ENCODE results near the gene RBM44. TPM values are rescaled to one million over a fixed set of nuclear protein-coding genes. Genes with fewer than 3 reads are reported as not detected.
A peak's percentile ranks its signal among the peaks of the same experiment; 100 is the strongest.
"Not testable (repeated sequence)": the region's sequence is repeated elsewhere in the genome, so short reads cannot be mapped to it uniquely, and the experiment has no call there.

The RBM44 gene
- total RNA-seq, 1 experiment from 2014 or later: 0.20 TPM

DNA sequence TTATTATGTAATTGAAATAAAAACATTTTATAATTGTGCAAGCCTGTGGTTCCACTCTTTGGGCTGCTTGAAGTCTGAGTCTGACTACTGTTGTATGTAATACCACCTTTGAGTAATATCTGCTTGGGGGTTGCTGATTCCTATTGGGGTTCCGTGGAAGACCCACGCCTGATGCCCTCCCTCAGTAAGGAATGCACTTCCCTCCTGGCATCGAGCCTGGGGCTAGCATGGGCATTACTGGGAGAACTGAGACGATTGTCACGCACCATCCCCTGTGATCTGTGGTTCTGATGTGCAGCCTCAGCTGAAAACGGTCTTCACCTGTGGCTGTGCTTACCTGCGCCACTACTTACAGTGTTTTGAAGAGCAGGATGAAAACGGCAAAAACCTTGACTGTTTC lies 32.7 kb upstream of the RBM44 start:
- Histone ChIP-seq H3K36me3 (peaks cover 31% of the 10 kb centered on the region), H3K9me3 (no peaks in the 10 kb centered on the region)
- no peak for DNase-seq

DNA sequence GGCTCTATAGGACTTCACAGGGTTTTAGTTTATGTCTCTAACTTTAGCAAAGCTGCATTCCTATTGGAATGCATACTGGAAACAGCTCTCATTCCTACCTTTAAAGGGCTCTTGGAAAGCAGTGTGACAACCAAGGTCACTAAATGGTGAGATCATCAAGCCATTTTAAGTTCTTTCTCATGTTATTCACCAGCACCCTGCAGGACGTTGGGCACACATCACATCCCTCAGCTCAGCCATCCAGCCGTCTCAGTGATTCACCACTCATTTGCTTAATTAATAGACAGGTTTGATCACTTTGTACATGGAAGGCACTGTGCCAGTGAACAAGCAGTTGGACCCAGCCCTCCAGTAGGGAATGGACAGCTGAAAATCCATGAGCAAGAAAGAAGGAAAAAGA lies 32.2 kb upstream of the RBM44 start:
- Histone ChIP-seq H3K27me3 (no peaks in the 10 kb centered on the region), H3K9me3 (no peaks in the 10 kb centered on the region), H3K4me3 (no peak overlapping the region), H3K36me3 (peaks cover 30% of the 10 kb centered on the region)
- DNase-seq: no peak

More for the DNA sequence above, 32.7 kb upstream of the RBM44 start:
- H3K4me3 ChIP-seq: no peak overlapping the region
- no peaks in the 10 kb centered on the region for H3K27me3 ChIP-seq

DNA sequence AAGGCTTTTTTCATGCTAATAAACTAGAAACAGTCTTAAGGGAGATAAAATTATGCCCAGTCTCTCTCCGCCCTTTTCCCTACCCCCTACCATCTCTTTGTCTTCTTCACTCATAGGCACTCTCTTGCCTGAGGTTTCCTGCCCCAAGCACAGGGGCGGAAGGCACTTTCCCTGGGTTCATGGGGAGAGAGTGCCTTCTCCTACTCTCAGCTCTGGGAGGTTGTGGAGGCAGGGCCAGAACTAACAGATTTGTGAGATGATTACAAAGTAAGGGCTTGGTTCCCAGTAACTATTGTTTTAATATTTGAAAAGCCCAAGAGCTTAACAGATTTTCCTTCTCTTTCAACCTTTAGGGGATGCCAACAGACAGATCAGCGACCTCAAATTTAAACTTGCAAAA lies 26.1 kb upstream of the RBM44 start:
- no peak for DNase-seq
- Histone ChIP-seq H3K27me3 (no peaks in the 10 kb centered on the region), H3K4me3 (no peak overlapping the region), H3K9me3 (no peaks in the 10 kb centered on the region; the same call in 1 of the 2 replicates), H3K36me3 (peaks cover 52% of the 10 kb centered on the region)

DNA sequence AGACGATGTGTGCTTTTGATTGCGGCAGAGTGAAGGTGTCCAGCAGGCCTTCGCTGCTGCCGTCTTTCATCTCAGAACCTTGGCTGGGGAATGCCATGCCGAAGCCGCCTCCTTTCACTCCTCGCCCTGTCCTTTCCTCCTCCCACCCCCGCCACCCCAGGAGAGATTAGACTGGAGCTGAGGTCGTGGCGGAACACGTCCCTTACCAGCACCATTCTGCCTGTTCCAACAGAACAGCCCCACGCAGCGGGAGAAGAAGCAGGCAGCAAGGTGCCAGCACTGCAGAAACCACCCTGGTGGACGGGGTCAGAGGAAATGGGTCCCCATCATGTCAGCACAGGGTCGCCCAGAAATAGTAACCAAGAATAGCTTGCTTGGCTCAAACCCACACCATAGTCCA lies 24.8 kb upstream of the RBM44 start:
- Histone ChIP-seq H3K27me3 (no peaks in the 10 kb centered on the region), H3K36me3 (peaks cover 61% of the 10 kb centered on the region), H3K4me3 (no peak overlapping the region), H3K9me3 (no peaks in the 10 kb centered on the region; the same call in 1 of the 2 replicates)
- no peak for DNase-seq

DNA sequence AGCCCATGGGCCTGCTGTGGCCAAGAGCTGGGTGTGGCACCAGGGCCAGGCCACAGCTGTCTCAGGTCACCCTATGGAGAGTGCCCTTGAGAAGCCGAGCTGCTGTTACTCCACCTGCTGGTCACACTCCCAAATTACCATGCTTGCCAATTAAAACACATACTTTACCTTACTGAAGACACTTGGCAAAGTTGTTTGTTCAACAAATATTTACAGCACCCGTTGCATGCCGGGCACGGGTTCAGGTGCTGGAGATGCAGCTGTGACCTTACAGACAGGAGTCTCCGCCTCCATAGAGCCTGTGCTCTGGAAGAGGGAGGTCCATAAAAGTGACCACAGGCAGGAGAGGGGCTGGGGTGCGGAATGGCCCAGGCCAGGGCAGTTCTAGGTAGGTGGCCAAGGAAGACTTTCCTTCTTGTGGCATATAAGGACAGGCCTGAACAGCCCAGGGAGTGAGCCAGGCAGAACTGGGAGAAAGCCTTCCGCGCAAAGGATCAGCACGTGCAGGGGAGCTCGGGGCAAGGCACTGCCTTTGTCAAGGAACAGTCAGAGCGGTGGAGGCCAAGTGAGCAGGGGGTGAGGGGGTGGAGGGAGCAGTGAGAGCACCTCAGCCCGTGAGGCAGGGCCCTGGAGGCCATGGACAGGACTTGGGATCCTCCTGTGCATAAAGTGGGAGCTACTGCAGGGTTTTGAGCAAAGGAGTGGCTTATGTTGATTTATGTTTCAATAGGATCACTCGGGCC lies 23.6 kb upstream of the RBM44 start:
- no peak overlapping the region for H3K4me3 ChIP-seq
- peaks cover 64% of the 10 kb centered on the region for H3K36me3 ChIP-seq
- H3K27me3 ChIP-seq: no peaks in the 10 kb centered on the region
- no peaks in the 10 kb centered on the region; the same call in 1 of the 2 replicates for H3K9me3 ChIP-seq
- peak; percentile 23 for DNase-seq

DNA sequence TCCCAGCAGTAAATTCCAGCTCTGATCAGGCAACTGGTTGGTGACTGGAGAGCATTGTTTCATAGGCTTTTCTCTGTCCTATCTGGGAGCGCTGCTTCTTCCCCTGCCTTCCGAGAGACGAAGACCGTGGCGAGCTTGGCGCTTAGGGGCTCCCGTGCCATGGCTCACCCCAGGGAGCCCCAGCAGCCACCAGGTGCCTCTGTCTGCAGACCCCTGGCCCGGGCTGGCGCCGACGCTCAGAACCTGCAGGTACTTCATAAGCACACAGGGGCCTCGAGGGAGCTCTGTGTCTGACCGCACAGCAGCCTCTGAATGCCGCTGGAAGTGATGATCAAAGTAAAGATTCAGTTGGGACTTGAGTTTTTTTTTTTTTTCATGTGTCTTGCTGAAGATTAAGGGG lies 19.1 kb upstream of the RBM44 start:
- Histone ChIP-seq H3K4me3 (no peak overlapping the region), H3K36me3 (peaks cover 60% of the 10 kb centered on the region), H3K27me3 (no peaks in the 10 kb centered on the region), H3K9me3 (peaks cover 2% of the 10 kb centered on the region; the same call in 1 of the 2 replicates)
- DNase-seq: no peak

DNA sequence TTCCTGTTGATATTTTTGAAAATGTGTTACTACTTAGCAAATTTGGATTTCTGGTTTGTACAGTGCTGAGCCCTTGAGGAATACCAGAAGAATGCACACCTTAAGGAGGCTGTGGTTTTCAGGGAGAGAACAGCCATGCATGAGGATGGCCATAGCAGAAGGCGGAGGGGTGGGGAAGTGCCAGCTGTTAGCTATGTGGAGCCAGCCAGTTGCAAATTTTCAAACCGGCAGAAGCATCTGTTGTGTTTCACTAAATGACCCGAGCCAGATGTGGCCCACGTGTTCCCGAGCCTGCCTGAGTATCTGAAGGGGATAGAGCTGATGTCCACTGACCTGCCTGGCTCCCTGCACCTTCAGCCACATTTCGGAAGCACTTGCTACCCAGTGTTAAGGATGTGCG lies 16.4 kb upstream of the RBM44 start:
- Histone ChIP-seq H3K27me3 (no peaks in the 10 kb centered on the region), H3K9me3 (peaks cover 11% of the 10 kb centered on the region), H3K4me3 (no peak overlapping the region), H3K36me3 (peaks cover 44% of the 10 kb centered on the region)
- no peak for DNase-seq

DNA sequence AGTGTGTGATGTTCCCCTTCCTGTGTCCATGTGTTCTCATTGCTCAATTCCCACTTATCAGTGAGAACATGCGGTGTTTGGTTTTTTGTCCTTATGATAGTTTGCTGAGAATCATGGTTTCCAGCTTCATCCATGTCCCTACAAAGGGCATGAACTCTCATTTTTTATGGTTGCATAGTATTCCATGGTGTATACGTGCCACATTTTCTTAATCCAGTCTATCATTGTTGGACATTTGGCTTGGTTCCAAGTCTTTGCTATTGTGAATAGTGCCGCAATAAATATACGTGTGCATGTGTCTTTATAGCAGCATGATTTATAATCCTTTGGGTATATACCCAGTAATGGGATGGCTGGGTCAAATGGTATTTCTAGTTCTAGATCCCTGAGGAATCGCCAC lies 14.9 kb upstream of the RBM44 start:
- Histone ChIP-seq H3K36me3 (peaks cover 31% of the 10 kb centered on the region), H3K9me3 (peaks cover 14% of the 10 kb centered on the region)
- DNase-seq, H3K27me3 ChIP-seq, H3K4me3 ChIP-seq: not testable (repeated sequence)

DNA sequence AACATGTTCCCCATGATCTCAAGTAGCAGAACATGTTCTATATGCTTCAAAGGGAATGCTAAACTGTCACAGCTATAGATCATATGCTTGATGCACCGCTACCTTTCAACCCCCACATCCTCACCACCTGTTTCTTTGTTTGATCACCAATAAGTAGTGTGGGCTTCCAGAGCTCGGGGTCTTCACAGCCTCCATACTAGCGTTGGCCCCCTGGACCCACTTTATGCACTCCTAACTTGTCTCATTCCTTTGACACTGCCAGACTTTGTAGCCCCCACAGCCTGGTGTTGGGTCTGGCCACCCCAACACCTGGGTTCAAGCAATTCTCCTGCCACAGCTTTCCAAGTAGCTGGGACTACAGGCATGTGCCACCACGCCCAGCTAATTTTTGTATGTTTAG lies 11.6 kb upstream of the RBM44 start:
- Histone ChIP-seq H3K9me3 (peaks cover 14% of the 10 kb centered on the region), H3K27me3 (no peaks in the 10 kb centered on the region), H3K36me3 (peaks cover 6% of the 10 kb centered on the region; the same call in 1 of the 2 replicates), H3K4me3 (no peak overlapping the region)
- DNase-seq: no peak

DNA sequence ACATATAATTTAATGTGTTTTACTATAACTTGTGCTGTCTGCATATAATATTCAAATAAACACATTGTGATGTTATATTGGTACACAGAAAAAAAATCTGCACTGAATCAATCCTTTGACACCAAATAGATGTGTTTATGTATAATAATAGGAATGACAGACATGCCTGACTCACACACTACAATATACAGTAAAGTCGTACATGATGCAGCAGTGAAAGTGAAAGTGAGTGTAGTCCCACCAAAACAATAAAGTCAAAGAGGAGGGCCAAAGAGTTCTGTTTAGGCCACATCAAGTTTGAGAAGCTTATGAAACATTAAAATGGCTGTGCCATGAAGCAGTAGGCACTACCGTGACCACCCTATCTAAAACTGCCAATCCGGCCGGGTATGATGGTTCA lies 8.2 kb upstream of the RBM44 start:
- no peak overlapping the region for H3K4me3 ChIP-seq
- no peaks in the 10 kb centered on the region for H3K27me3 ChIP-seq
- H3K36me3 ChIP-seq: peaks cover 5% of the 10 kb centered on the region; the same call in 1 of the 2 replicates
- peaks cover 12% of the 10 kb centered on the region for H3K9me3 ChIP-seq
- no peak for DNase-seq

DNA sequence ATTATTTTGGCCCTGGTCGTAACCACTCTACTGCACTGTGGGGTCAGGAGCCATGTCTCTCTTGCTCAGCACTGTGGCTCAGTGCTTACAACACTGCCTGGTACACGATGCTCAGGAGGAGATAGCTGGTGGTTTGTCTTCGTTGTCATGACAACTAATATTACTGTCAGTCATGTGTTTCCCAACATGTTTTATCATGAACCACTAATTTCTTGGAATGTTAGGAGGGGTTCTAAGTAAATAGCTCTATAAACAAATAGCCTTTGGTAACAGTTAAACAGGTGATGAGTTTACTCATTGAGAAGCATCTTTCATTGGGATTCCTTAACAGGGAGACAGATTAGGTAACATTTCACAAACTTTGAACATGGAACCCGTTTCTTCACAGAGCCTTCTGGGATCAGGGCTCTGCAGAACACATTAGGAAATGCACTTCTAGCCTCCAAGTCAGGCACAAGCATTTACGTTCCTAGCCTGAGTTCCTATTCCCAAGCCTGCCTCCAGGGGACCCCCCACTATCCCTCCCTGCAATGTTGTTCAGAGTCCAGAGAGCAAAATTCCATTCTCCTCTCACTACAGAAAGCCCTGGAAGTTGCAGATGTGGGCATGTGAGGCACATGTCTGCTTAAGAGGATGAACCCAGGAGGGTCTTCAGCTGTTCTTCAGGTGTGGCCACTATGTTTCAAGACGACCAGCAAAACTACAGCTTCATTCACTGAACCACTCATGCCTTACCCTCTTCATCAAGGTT lies 6.4 kb upstream of the RBM44 start:
- no peaks in the 10 kb centered on the region; the same call in 1 of the 2 replicates for H3K36me3 ChIP-seq
- no peaks in the 10 kb centered on the region for H3K27me3 ChIP-seq
- no peak for DNase-seq
- no peak overlapping the region for H3K4me3 ChIP-seq
- H3K9me3 ChIP-seq: peaks cover 3% of the 10 kb centered on the region

DNA sequence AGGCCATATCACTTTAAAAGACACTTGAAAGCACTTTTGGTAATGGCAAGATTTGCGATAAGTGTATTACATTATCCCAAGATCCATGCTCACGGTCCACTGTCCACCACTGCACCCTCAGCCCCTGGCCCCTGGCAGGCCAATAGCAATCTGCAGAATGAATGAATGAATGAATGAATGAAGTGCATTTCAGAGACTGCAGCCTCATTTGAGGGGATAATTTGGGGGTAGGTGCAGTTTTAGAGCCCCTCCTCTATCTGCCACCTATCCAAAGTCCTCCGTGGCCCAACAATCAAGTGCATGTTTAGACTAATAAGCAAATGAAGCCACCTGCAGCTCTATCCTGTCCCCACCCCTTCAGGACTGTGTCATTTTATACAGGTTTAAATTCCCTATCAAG lies 1.3 kb upstream of the RBM44 start:
- no peaks in the 10 kb centered on the region for H3K36me3 ChIP-seq
- no peak overlapping the region for H3K4me3 ChIP-seq
- no peaks in the 10 kb centered on the region for H3K27me3 ChIP-seq
- DNase-seq: no peak
- H3K9me3 ChIP-seq: no peaks in the 10 kb centered on the region

DNA sequence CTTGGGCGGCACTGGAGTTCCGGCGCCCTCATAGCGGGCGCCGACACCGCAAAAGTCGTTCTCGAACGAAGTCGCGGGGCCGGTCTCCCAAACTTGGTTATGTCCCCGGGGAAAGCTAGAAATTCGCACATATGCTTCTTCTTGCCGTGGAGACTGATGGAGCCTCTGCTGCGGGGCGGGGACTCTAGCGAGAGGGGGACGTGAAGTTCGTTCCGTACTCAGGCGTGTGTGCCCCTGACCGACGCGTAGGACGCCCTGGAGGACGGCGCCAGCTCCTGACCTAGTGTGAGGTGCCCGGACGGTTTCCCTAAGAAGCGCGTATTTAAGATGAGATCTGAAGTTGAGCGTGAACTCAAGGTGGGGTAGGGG lies 465 bp downstream of the RBM44 start:
- Histone ChIP-seq H3K36me3 (no peaks in the 10 kb centered on the region), H3K9me3 (no peaks in the 10 kb centered on the region), H3K4me3 (no peak overlapping the region), H3K27me3 (no peaks in the 10 kb centered on the region)
- DNase-seq: no peak

DNA sequence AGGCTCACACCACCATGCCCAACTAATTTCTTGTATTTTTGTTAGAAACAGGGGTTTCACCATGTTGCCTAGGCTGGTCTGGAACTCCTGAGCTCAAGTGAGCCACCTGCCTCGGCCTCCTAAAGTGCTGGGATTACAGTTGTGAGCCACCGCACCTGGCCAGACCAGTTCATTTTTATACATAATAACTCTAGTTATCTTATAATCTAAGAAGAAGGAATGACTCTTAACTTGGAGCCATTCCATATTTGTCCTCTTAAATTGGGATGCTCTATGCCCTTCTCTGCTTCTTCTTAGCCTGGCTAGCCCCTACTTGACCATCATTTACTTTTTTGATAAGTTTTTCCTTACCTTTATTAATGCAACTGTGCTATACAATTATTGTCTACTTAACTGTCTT lies 2.9 kb downstream of the RBM44 start:
- DNase-seq: no peak
- H3K4me3 ChIP-seq: no peak overlapping the region
- no peaks in the 10 kb centered on the region for H3K36me3 ChIP-seq
- no peaks in the 10 kb centered on the region for H3K9me3 ChIP-seq
- H3K27me3 ChIP-seq: no peaks in the 10 kb centered on the region

DNA sequence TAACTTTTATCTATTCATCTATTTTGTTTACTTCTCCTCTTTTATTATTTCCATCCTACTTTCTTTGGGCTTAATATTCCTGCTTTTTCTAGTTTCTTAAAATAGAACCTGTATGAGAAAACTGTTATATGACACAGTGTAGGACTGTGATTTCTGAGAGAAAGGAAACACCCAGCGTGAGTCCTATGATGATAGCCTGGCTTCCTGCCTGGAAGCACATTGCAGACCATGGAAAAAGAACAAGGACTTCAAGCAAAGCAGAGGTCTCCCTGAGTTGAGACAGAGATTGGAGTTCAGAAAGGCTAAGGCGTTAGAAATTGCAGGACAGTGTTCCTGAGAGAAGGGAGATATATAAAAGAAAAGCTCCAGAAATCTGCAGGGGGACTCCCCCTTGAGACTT lies 7.8 kb downstream of the RBM44 start:
- Histone ChIP-seq H3K27me3 (peaks cover 8% of the 10 kb centered on the region), H3K9me3 (no peaks in the 10 kb centered on the region), H3K4me3 (no peak overlapping the region), H3K36me3 (no peaks in the 10 kb centered on the region)
- DNase-seq: no peak

DNA sequence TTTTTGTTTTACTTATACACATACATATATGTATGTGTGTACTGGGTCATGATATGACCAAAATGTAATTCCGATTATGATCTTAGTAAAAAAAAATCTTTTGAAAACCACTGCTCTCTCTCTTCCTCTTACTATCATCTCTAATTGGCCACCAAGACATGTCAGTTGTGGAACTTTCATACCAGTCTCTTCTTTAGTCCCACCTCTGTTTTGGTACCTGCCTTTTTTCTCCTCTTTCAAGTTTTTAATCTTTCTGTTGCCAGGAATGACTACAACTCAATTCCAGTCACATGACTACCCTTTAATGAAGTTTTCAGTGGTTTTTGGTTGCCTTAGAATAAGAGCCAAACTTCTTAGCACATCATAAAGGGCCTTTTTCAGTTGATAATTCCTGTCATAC lies 17.1 kb downstream of the RBM44 start:
- H3K4me3 ChIP-seq: no peak overlapping the region
- no peaks in the 10 kb centered on the region for H3K9me3 ChIP-seq
- H3K36me3 ChIP-seq: no peaks in the 10 kb centered on the region
- no peak for DNase-seq
- H3K27me3 ChIP-seq: peaks cover 31% of the 10 kb centered on the region

DNA sequence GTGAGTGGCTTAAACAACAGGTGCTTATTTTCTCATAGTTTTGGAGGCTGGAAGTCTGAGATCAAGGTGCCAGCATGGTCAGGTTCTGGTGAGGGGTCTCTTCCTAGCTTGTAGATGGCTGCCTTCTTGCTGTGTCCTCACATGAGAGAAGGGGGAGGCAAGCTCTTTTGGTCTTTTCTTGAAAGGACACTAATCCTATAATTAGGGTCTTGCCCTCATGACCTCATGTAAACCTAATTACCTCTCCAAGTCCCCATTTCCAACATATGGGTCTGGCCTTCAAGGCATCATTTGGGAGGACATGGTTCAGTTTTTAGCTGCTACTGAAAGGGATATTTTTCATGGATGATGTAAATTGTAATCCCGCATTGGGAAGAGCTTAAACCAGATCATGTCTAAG lies 18.0 kb downstream of the RBM44 start:
- Histone ChIP-seq H3K4me3 (no peak overlapping the region), H3K27me3 (peaks cover 28% of the 10 kb centered on the region), H3K9me3 (no peaks in the 10 kb centered on the region), H3K36me3 (no peaks in the 10 kb centered on the region)
- DNase-seq: no peak

DNA sequence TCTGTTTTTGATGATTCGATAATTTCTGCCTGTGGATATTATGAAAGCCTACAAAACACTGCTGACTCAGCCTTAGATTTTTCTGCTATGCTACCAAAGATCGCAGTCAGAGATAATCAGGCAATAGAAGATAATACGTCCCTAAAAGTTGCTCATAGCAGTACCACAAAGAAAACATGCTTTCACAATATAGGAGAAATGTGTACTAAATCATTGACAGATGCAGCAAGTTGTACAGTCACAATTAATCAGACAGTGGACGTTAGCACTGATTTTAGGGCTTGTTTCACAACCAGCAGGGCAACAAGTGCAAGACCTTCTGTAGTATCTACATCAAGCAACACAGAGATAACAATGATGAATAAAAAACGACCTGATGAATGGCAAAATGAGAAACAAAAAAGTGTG lies 19.5 kb downstream of the RBM44 start:
- no peak for DNase-seq
- Histone ChIP-seq H3K36me3 (no peaks in the 10 kb centered on the region), H3K9me3 (no peaks in the 10 kb centered on the region), H3K4me3 (no peak overlapping the region), H3K27me3 (peaks cover 13% of the 10 kb centered on the region; the same call in 1 of the 2 replicates)

Measured in MG63 (cell line).